HEK293T (cell line): ENCODE measurements around the gene GNG12.

Experiments used
- CTCF ChIA-PET: fragments of 350-600 bp; formaldehyde crosslinking; extraction: SDS; loops from one replicate; lab custom pipeline; 2021; ENCODE audit warnings: antibody characterized with exemption, inconsistent platforms; lab: Yijun Ruan, JAX
- POLR2A ChIA-PET: fragments of 350-600 bp; formaldehyde crosslinking; extraction: SDS; loops from one replicate; lab custom pipeline; 2020; ENCODE audit warnings: antibody characterized with exemption, inconsistent platforms; lab: Yijun Ruan, JAX
- DNase-seq: peaks from one replicate; pipeline ENCODE4 v3.0.0; 2012; ENCODE audit warnings: mixed read lengths; ENCODE audit errors: extremely low spot score
- ARNT ChIP-seq: fragments of 450-650 bp; IDR thresholded peaks from 2 replicates; pipeline ENCODE4 v1.6.1; 2017; ENCODE audit warnings: mild to moderate bottlenecking
- BHLHE40 ChIP-seq: fragments of 450-650 bp; IDR thresholded peaks from 2 replicates; pipeline ENCODE4 v1.6.1; 2016; ENCODE audit warnings: mild to moderate bottlenecking, moderate library complexity, borderline replicate concordance
- CTBP1 ChIP-seq: fragments of 450-650 bp; IDR thresholded peaks from 2 replicates; pipeline ENCODE4 v1.6.1; 2016; ENCODE audit warnings: borderline replicate concordance
- ELF4 ChIP-seq: fragments of 450-650 bp; IDR thresholded peaks from 2 replicates; pipeline ENCODE4 v1.6.1; 2017; ENCODE audit warnings: antibody characterized with exemption
- FOXA1 ChIP-seq: fragments of 450-650 bp; IDR thresholded peaks from 2 replicates; pipeline ENCODE4 v1.6.1; 2016; ENCODE audit warnings: mild to moderate bottlenecking
- FOXK2 ChIP-seq: fragments of 450-650 bp; IDR thresholded peaks from 2 replicates; pipeline ENCODE4 v1.6.1; 2016; ENCODE audit warnings: mild to moderate bottlenecking
- FOXM1 ChIP-seq: fragments of 450-650 bp; IDR thresholded peaks from 2 replicates; pipeline ENCODE4 v1.6.1; 2017; ENCODE audit warnings: mild to moderate bottlenecking, borderline replicate concordance
- HDGF ChIP-seq: fragments of 450-650 bp; IDR thresholded peaks from 2 replicates; pipeline ENCODE4 v1.6.1; 2017; ENCODE audit warnings: antibody characterized with exemption, borderline replicate concordance
- L3MBTL2 ChIP-seq: fragments of 450-650 bp; conservative IDR thresholded peaks from 2 replicates; pipeline ENCODE4 v1.6.1; 2016; ENCODE audit warnings: mild to moderate bottlenecking
- LEF1 ChIP-seq: fragments of 450-650 bp; IDR thresholded peaks from 2 replicates; pipeline ENCODE4 v1.6.1; 2017; ENCODE audit warnings: mild to moderate bottlenecking, borderline replicate concordance
- NFRKB ChIP-seq: fragments of 450-650 bp; IDR thresholded peaks from 2 replicates; pipeline ENCODE4 v1.6.1; 2016; ENCODE audit warnings: mild to moderate bottlenecking, moderate library complexity
- PKNOX1 ChIP-seq: fragments of 450-650 bp; IDR thresholded peaks from 2 replicates; pipeline ENCODE4 v1.6.1; 2016
- SP1 ChIP-seq: fragments of 450-650 bp; IDR thresholded peaks from 2 replicates; pipeline ENCODE4 v1.6.1; 2017
- SUZ12 ChIP-seq: fragments of 450-650 bp; IDR thresholded peaks from 2 replicates; pipeline ENCODE4 v1.6.1; 2016; ENCODE audit warnings: mild to moderate bottlenecking
- TARDBP ChIP-seq: fragments of 450-650 bp; IDR thresholded peaks from 2 replicates; pipeline ENCODE4 v1.6.1; 2016
- ZNF384 ChIP-seq: fragments of 450-650 bp; IDR thresholded peaks from 2 replicates; pipeline ENCODE4 v1.6.1; 2016

Gene GNG12

GRCh38 chr1:67676287-67676686 is 157.0 kb downstream of the GNG12 start:
- no peak for TF ChIP-seq NFRKB
- TF ChIP-seq HDGF: no peak
- TF ChIP-seq FOXM1: no peak
- no peak for TF ChIP-seq TARDBP
- TF ChIP-seq ELF4: no peak
- TF ChIP-seq SUZ12: no peak
- TF ChIP-seq SP1: no peak
- no peak for TF ChIP-seq FOXK2
- no peak for TF ChIP-seq LEF1
- no peak for TF ChIP-seq PKNOX1
- no peak for TF ChIP-seq L3MBTL2
- no peak for DNase-seq
- ChIA-PET POLR2A (interaction anchor here (0.8 to 3.5 kb wide), 2 partner anchors 10 to 25 kb away, joined by 3 to 24 read pairs; partner anchors contain the start of gene GADD45A), CTCF (interaction anchor here (0.6 to 1.2 kb wide), 3 partner anchors 84 to 1135 kb away, joined by 3 to 5 read pairs (median 4); no protein-coding TSS in a partner anchor)

DNA sequence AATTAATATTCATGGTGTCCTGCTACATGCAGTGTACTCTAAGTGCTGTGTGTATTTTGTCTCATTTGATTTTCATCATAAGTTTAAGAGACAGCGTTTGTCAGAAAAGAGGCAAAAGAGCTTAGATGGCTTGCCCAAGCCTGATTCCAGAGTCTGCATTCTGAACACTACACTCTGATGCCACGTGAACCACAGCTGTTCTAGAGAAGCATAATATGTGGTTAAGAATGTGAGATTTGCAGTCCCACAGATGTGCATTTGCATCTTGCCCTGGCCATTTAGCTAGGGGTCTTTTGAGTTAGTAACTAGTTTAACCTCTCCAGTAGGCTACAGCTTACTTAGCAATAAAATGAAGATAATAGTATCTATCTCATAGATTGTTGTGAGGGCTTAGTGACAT is 157.5 kb downstream of the GNG12 start:
- CTCF ChIA-PET: interaction anchor here (1.2 kb wide), 1 partner anchor 84 kb away, joined by 5 read pairs; no protein-coding TSS in a partner anchor
- no peak for DNase-seq
- POLR2A ChIA-PET: interaction anchor here (0.8 to 3.5 kb wide), 2 partner anchors 10 to 25 kb away, joined by 3 to 24 read pairs; partner anchors contain the start of gene GADD45A
- no peak for TF ChIP-seq FOXM1
- TF ChIP-seq L3MBTL2: no peak
- TF ChIP-seq ZNF384: no peak

- ChIA-PET CTCF (interaction anchor here (0.6 to 1.8 kb wide), 4 partner anchors 10 to 85 kb away, joined by 3 to 7 read pairs (median 3); partner anchors contain the start of gene GADD45A), POLR2A (interaction anchor here (1.3 to 3.2 kb wide), 2 partner anchors 10 to 12 kb away, joined by 3 to 22 read pairs; partner anchors contain the start of gene GADD45A)
Observed at GRCh38 chr1:67674260-67675011, 158.8 kb downstream of the GNG12 start.

DNA sequence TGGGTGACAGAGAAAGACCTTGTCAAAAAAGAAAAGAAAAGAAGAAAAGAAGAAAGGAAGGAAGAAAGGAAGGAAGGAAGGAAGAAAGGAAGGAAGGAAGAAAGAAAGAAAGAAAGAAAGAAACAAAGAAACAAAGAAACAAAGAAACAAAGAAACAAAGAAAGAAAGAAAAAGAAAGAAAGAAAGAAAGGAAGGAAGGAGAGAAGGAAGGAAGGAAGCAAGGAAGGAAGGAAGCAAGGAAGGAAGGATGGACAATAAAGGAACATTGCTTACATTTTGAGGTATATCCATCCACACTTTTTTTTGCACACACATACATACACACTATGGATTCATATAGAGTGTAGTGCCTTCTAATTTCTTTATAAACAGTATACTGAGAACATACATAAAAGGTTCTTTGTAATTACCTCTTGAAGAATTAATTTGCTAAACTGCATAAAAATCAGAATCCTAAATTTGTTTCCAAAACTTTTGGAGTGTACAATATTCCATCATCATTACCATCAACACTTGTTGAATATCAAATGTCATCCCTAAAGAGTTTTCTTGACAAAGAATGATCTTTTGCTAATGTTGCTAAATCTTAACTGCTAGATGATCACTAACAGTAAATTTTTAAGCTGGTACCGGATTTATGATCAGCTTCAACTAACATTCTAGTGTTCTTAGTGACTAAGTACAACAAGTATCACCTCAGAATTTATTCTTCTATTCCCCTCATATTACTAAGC is 159.6 kb downstream of the GNG12 start:
- DNase-seq: no peak
- TF ChIP-seq TARDBP (no peak), CTBP1 (no peak), SUZ12 (no peak), L3MBTL2 (no peak), PKNOX1 (no peak), HDGF (no peak), FOXK2 (no peak)
- ChIA-PET CTCF (interaction anchor here (0.9 to 1.8 kb wide), 2 partner anchors 11 to 14 kb away, joined by 3 to 7 read pairs; partner anchors contain the start of gene GADD45A), POLR2A (interaction anchor here (1.3 to 3.2 kb wide), 2 partner anchors 11 to 13 kb away, joined by 3 to 22 read pairs; partner anchors contain the start of gene GADD45A)

More at GRCh38 chr1:67674260-67675011, 158.8 kb downstream of the GNG12 start:
- no peak for DNase-seq
- no peak for TF ChIP-seq ZNF384
- TF ChIP-seq FOXM1: no peak
- no peak for TF ChIP-seq HDGF
- TF ChIP-seq FOXK2: no peak

- TF ChIP-seq LEF1 (no peak), FOXM1 (no peak), BHLHE40 (no peak), ZNF384 (no peak), TARDBP (no peak), SP1 (no peak), L3MBTL2 (no peak), PKNOX1 (no peak), SUZ12 (no peak), ELF4 (no peak), FOXA1 (no peak), CTBP1 (no peak), FOXK2 (no peak), NFRKB (no peak), HDGF (no peak), ARNT (no peak)
- ChIA-PET POLR2A (interaction anchor here (3.2 kb wide), 1 partner anchor 12 kb away, joined by 22 read pairs; the partner anchor contains the start of gene GADD45A), CTCF (interaction anchor here (1.2 kb wide), 1 partner anchor 111 kb away, joined by 3 read pairs; no protein-coding TSS in a partner anchor)
- DNase-seq: no peak
Observed at GRCh38 chr1:67672260-67672803, 160.9 kb downstream of the GNG12 start.
